ENCODE measurements around the gene SFTPA2.
"Not testable (repeated sequence)": the region's sequence is repeated elsewhere in the genome, so short reads cannot be mapped to it uniquely, and the experiment has no call there.

Gene SFTPA2

GRCh38 chr10:79516532-79517205 is 43.5 kb downstream of the SFTPA2 start:
- DNase-seq (ENCODE audit: low read depth in 1 of 2, low spot score in 1 of 2): not testable (repeated sequence)

GRCh38 chr10:79511891-79512583 is 48.2 kb downstream of the SFTPA2 start, which contains the start of gene EIF5AL1:
Gene EIF5AL1, plus strand, starts transcription at chr10:79512533. Its CDS starts 117 bp downstream, at chr10:79512650.
- not testable (repeated sequence) for DNase-seq (ENCODE audit: low read depth in 1 of 2, low spot score in 1 of 2)

GRCh38 chr10:79509934-79510508 is 50.2 kb downstream of the SFTPA2 start:
- not testable (repeated sequence) for DNase-seq (ENCODE audit: low read depth in 1 of 2, low spot score in 1 of 2)

GRCh38 chr10:79509306-79509933 is 50.8 kb downstream of the SFTPA2 start:
- not testable (repeated sequence) for DNase-seq (ENCODE audit: low read depth in 1 of 2, low spot score in 1 of 2)

GRCh38 chr10:79508245-79508644 is 52.0 kb downstream of the SFTPA2 start:
- DNase-seq (ENCODE audit: low read depth in 1 of 2, low spot score in 1 of 2): not testable (repeated sequence)

GRCh38 chr10:79507440-79508167 is 52.6 kb downstream of the SFTPA2 start:
- DNase-seq (ENCODE audit: low read depth in 1 of 2, low spot score in 1 of 2): no peak
